ENCODE measurements around the gene MATCAP1.

Gene MATCAP1

DNA sequence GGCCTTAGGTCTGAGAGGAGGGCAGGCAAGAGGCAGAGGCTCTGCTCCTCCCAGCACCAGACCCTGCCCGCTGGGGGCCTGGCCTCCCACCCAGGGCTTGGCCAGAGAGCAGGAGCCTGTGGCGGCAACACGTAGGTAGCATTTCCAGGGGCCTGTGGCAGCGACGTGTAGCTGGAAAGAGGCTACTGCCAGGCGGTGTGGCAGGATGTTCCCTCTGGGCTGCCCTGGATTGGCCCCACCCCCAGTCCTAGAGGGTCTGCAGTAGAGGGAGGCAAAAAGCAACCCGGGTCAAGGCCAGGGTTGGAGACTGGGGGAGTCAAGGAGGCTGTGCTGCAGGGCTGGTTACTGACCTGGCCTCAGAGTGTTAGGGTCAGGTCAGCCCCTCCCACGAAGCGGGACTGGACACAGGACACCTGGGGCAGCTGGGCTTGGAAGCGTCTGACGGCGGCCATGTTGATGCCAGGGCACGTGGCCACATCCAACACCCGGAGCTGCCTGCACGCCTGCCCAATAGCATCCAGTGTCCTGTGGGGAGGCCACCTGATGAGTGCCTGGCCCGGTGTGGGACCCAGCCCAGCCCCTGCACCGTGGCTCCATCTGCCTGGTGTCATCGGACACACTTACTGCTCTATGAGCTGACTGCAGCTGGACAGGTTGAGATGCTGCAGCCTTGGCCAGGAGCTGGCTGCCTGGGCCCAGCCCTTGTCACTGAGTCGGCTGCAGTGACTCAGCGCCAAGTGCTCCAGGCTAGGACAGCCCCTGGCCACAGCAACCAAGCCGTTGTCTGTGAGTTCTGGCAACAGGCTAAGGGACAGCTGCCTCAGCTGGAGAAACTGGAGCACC, 23.7 kb upstream of the MATCAP1 start:
- no peak for DNase-seq

DNA sequence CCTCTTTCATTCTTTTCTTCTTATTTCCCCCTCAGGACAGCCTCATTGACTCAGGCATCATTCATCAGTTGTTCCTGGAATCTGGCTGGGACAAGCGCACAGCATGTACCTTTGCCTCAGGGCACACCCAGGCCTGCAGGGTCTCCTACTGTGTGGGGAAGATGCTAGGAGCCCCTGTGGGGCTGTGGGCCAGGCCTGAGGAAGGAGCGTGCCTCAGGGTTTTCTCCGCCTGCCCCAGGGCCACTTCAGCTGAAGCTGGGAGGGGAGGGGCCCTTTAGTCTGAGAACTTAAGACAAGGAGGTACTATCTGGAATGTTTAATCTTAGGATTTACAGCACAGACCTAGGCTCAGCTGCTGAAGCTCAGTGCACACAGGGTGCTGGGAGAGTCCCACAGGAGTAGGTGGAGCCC, 23.1 kb upstream of the MATCAP1 start:
- no peak for DNase-seq

GRCh38 chr16:67206129-67206837, 22.5 kb upstream of the MATCAP1 start:
- DNase-seq, result no peak

DNA sequence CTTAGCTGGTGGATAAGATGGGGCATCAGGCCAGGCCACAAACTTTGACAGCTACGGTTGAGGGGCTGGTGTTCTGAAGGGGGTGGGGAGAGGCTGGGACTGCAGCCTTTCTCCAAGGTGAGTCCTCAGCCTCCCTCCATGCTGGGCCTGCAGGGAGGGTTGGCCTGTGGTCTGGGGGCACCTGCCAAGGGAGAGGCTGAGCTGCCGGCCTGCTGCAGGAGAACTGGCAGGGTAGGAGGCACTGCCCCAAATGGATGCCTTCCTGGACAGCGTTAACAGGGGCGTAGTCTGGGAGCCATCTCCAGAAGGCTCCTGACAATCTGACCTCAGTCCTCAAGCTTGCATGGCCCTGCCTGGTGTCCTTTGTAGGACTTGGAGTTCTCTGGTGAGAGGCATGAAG, 20.3 kb upstream of the MATCAP1 start:
- DNase-seq, result no peak

- no peak for DNase-seq
Measured at GRCh38 chr16:67202956-67203493, 19.3 kb upstream of the MATCAP1 start.

DNA sequence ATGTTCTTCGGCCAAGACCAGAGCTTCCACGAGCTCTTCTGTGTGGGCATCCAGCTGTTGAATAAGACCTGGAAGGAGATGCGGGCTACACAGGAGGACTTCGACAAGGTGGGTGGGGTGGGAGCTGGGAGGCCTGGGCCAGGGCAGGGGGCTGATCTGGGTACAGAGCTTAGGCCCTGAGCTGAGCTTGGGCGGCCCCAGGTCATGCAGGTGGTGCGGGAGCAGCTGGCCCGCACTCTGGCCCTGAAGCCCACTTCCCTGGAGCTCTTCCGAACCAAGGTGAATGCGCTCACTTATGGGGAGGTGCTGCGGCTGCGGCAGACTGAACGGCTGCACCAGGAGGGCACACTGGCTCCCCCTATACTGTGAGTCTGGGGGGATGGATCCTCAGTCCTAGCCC, 18.7 kb upstream of the MATCAP1 start:
- DNase-seq, result no peak

GRCh38 chr16:67201411-67202345, 17.9 kb upstream of the MATCAP1 start:
- no peak for DNase-seq

DNA sequence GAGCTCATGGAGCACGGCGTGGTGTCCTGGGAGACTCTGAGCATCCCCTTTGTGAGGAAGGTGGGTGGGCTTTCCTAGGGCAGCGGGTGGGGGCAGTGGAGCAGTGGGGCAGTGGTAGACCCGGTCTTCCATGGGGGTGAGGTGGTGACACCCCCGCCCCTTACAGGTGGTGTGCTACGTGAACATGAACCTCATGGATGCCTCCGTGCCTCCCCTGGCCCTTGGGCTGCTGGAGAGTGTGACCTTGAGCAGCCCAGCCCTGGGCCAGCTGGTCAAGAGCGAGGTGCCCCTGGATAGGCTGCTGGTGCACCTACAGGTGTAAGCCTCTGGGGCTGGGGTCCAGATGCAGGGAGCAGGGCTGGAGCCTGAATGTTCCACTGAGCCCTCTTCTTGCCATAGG, 16.7 kb upstream of the MATCAP1 start:
- DNase-seq, result no peak

- no peak for DNase-seq
Measured at GRCh38 chr16:67199808-67200198, 16.0 kb upstream of the MATCAP1 start.

- peak; percentile 23 for DNase-seq
Measured at GRCh38 chr16:67199011-67199807, 15.4 kb upstream of the MATCAP1 start, which contains the start of gene ELMO3. TSS of gene ELMO3 (plus strand) at chr16:67199131. CDS start at chr16:67199327, 196 bp downstream.

- peak; percentile 63 for DNase-seq
Measured at GRCh38 chr16:67198238-67198734, 14.5 kb upstream of the MATCAP1 start.

DNA sequence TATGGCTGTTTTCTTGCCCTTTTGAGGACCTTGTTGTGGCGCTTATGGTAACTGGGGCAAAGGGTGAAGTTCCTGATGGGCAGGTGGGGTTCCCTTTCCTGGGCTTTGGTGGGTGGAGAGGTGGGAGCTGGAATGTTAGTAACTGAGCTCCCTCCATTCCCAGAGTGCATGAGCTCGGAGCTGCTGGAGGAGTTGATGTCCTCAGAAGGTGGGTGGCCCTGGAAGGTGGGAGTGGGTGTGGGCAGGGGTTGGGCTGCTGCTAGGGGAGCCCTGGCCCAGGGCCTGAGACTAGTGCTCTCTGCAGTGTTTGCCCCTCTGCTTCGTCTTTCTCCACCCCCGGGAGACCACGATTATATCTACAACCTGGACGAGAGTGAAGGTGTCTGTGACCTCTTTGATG, 13.9 kb upstream of the MATCAP1 start:
- no peak for DNase-seq

- no peak for DNase-seq
Measured at GRCh38 chr16:67196881-67197280, 13.1 kb upstream of the MATCAP1 start.

DNA sequence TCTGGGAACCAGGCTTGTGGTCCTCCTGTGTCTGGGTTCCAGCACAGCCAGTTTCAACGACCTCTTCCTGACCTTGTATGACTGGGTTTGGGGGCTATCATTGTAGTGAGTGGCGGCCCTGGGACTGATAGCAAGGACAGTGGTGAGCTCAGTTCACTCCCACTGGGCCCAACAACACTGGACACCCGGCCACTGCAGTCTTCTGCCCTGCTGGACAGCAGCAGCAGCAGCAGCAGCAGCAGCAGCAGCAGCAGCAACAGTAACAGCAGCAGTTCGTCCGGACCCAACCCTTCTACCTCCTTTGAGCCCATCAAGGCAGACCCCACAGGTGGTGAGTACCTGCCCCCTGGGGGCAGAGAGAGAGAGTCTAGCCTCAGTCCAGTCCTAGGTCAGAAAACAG, 11.9 kb upstream of the MATCAP1 start:
- no peak for DNase-seq

DNA sequence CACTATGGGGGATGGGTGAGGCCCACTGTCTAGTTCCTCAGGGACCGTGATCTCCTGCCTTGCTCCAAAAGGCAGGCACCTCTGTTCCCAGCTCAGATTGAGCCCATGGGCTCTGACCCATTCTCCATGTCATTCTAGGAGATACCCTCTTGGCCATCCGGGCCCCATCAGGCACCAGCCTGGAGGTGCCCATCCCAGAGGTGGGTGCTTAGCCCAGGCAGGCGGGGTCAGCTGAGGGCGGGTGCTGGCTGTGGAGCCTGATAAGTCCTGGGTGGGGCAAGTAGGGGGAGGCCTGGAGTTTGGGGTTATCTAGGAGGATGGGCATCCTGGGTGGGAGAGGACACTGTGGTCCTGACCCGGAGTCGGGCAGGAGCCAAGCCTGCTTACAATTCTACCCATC, 10.5 kb upstream of the MATCAP1 start:
- DNase-seq, result no peak

GRCh38 chr16:67193536-67193935, 9.8 kb upstream of the MATCAP1 start:
- no peak for DNase-seq

GRCh38 chr16:67192781-67193361, 9.1 kb upstream of the MATCAP1 start:
- no peak for DNase-seq

GRCh38 chr16:67191995-67192681, 8.4 kb upstream of the MATCAP1 start, which contains the start of gene E2F4:
TSS of gene E2F4 (plus strand) at chr16:67192155. CDS start at chr16:67192228, 73 bp downstream.
- DNase-seq, result peak; percentile 55

DNA sequence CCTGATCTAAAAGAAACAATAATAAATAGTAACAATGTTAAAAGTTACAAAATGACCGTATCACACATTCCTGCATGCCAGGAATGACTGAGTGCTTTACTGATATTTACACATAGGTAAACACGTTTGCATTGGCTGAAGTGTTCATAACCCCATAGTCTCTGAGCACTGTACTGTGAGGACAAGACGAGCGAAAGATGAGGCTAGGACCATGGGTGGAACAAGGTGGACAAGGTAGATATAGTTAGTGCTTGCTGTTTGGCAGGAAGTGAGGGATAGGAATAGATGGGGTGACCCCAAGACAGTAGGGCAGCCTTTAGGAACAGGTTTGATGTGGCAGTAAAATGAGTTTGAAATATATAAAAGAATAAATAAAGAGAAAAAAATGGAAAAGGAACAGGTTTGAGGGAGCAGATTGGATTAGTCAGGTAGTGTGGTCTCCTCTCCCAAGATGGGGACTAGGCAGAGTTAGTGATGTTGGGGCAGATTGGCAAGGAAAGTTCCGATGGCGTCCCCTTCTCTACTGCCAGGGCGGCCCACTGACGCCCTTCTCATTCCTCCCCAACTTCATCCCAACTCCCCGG, 7.7 kb upstream of the MATCAP1 start:
- no peak for DNase-seq
